ES-I3 (cell line): ENCODE measurements around the gene RPS3.
"Not testable (repeated sequence)": the region's sequence is repeated elsewhere in the genome, so short reads cannot be mapped to it uniquely, and the experiment has no call there.

Experiments used
- H3K36me3 ChIP-seq: 2 replicates; pipeline ENCODE4 v1.6.1; 2013; ENCODE audit warnings: mild to moderate bottlenecking, low read length, control low read depth, moderate library complexity; ENCODE audit not compliant: insufficient read depth
- H3K4me1 ChIP-seq: 2 replicates; pipeline ENCODE4 v1.6.1; 2013; ENCODE audit warnings: mild to moderate bottlenecking, control low read depth, low read length; ENCODE audit not compliant: insufficient read depth
- H3K9ac ChIP-seq: 2 replicates; pipeline ENCODE4 v1.6.1; 2013; ENCODE audit warnings: low read depth, mild to moderate bottlenecking, low read length, moderate library complexity
- H3K9me3 ChIP-seq: 2 replicates; pipeline ENCODE4 v1.6.1; 2013; ENCODE audit warnings: mild to moderate bottlenecking, low read length, moderate library complexity; ENCODE audit not compliant: control insufficient read depth, insufficient read depth

The RPS3 gene

GRCh38 chr11:75389276-75389605, 10.1 kb upstream of the RPS3 start:
- peaks cover 22% of the 10 kb centered on the region for H3K4me1 ChIP-seq

DNA sequence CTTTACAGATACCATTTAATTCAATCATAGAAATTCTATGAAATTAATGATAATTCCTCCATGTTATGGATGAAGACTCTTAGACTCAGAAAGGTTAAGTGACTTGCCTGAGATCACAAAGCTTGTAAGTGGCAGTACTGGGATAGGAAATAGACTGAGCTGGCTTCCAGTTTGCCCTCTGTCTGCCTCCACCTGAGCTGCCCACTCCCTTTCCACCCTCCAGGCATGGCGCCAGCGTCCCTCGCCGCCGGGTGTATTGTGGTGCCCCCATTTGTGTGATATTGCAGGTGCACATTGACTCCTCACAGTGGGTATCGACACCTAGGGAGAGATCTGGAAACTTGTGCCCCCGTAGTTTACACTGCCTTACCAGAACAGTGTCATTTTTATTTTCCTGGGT, 9.4 kb upstream of the RPS3 start:
- no peaks in the 10 kb centered on the region for H3K9me3 ChIP-seq
- H3K36me3 ChIP-seq: no peaks in the 10 kb centered on the region
- H3K9ac ChIP-seq: no peak overlapping the region
- peaks cover 22% of the 10 kb centered on the region for H3K4me1 ChIP-seq

More at GRCh38 chr11:75389276-75389605, 10.1 kb upstream of the RPS3 start:
- Histone ChIP-seq H3K9me3 (no peaks in the 10 kb centered on the region), H3K36me3 (no peaks in the 10 kb centered on the region), H3K9ac (no peak overlapping the region)

DNA sequence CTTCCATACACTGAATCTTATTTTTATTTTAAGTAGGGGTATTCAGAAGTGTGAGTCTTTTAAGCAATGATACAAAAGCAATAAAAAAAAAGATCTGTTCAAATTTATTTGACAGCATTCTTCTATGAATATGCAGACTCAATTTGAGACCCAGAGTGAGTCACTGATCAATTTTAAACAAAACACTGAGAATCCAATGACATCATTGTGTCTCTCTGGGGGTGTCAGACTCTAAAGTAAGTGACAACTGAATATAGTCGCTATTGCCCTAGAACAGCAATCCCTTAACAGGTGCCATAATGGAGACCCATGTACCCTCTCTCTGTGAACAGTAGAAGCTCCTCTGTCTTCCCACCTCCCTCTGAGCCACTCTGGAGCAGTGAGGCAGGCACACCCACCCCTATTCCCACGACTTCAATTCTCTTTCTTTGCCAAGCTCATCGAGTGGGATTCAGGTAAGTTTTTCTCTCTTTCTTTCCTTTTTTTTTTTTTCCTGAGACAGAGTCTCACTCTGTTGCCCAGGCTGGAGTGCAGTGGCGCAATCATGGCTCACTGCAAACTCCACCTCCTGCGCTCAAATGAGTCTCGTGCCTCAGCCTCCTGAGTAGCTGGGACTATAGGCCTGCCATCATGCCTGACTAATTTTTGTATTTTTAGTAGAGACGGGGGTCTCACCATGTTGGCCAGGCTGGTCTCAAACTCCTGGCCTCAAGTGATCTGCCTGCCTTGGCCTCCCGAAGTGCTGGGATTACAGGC, 5.1 kb upstream of the RPS3 start:
- H3K9ac ChIP-seq: no peak overlapping the region
- peaks cover 3% of the 10 kb centered on the region; the same call in 1 of the 2 replicates for H3K4me1 ChIP-seq
- H3K36me3 ChIP-seq: no peaks in the 10 kb centered on the region
- H3K9me3 ChIP-seq: no peaks in the 10 kb centered on the region

- Histone ChIP-seq H3K4me1 (peaks cover 8% of the 10 kb centered on the region; the same call in 1 of the 2 replicates), H3K9ac (peak overlapping the region; percentile 100; the same call in 1 of the 2 replicates), H3K9me3 (no peaks in the 10 kb centered on the region), H3K36me3 (peaks cover 39% of the 10 kb centered on the region)
Measured at GRCh38 chr11:75398906-75399305, 412 bp upstream of the RPS3 start.

DNA sequence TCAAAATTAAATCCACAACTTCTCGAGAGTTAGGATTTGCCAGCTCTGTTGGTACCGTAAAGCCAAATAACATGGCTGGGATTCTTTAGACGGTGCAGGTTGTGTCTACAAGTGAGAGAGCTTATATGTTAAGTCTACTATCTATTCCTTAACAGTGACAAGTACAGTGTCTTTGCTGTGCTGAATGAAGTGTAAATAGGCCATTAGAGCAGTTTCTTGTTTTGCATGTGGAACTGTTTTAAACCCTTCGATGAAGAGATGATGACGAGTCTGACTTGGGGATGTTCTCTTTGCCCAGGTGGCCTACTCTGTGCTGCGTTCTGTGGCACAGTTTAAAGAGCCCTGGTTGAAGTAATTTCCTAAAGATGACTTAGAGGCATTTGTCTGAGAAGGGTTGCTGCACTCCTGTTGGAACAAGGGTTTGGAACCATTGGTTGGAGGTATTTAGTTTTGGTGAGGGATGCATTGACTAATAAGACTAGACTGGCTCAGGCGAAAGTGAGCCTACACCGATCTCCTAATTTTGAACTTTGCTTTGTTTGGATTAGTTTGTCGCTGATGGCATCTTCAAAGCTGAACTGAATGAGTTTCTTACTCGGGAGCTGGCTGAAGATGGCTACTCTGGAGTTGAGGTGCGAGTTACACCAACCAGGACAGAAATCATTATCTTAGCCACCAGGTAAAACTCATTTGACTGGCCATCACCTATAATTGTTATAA, 988 bp downstream of the RPS3 start:
- H3K9me3 ChIP-seq: no peaks in the 10 kb centered on the region
- H3K4me1 ChIP-seq: peaks cover 8% of the 10 kb centered on the region; the same call in 1 of the 2 replicates
- peaks cover 52% of the 10 kb centered on the region for H3K36me3 ChIP-seq
- peak overlapping the region; percentile 100 for H3K9ac ChIP-seq

DNA sequence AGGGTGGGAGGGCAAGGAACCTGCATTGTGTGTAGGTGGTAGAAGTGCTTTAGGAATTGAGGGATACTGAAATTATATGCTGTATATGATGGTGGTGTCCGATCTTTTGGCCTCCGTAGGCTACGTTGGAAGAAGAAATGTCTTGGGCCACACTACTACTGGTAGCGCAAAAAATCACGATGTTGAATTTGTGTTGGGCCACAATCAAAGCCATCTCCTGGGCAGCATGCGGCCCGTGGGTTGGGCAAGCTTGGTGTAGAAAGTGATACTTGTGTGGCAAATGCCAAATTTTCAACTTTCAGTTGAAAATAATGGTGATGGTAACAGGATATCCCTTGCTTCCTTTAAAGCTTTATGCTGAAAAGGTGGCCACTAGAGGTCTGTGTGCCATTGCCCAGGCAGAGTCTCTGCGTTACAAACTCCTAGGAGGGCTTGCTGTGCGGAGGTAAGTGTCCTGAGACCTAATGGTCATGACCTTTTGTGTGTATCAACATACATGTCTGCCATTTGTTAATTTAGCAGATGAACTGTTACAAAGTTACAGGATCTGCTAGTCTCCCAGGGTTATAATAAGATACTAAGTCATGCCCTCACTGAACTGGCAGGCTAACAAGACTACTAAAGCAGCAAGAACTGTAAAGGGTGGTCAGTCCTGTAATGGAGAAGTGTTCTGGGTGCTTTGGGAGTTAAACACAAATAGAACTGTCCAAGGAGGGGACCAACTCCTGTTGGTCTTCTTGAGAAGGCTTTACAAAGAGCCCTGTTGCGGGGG, 2.9 kb downstream of the RPS3 start:
- Histone ChIP-seq H3K36me3 (peaks cover 64% of the 10 kb centered on the region), H3K4me1 (peaks cover 8% of the 10 kb centered on the region; the same call in 1 of the 2 replicates)

DNA sequence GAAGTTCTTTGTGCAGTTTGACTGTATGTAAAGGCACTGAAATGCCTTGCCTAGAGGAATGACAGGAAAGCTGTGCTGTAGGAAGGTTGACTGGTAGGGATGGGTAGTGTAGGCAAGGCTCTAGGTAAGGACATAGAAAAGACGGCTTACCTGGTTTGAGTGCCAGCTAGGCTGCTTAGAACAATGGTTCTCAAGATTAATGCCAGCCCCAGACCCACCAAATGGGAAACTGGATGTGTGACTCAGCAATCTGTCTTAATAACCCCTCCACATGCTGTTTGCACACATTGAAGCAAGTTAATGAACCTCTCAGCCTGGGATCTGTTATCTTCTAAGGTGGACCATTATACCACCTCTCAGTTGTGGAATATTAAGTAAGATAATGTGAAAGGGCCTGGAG, 3.7 kb downstream of the RPS3 start:
- Histone ChIP-seq H3K9me3 (no peaks in the 10 kb centered on the region), H3K4me1 (peaks cover 8% of the 10 kb centered on the region; the same call in 1 of the 2 replicates), H3K9ac (no peak overlapping the region), H3K36me3 (peaks cover 69% of the 10 kb centered on the region)

More for the DNA sequence above, 2.9 kb downstream of the RPS3 start:
- Histone ChIP-seq H3K9ac (0 out of 2 replicates have a peak overlapping the region, but pooled peaks have one; percentile 100), H3K9me3 (no peaks in the 10 kb centered on the region)

DNA sequence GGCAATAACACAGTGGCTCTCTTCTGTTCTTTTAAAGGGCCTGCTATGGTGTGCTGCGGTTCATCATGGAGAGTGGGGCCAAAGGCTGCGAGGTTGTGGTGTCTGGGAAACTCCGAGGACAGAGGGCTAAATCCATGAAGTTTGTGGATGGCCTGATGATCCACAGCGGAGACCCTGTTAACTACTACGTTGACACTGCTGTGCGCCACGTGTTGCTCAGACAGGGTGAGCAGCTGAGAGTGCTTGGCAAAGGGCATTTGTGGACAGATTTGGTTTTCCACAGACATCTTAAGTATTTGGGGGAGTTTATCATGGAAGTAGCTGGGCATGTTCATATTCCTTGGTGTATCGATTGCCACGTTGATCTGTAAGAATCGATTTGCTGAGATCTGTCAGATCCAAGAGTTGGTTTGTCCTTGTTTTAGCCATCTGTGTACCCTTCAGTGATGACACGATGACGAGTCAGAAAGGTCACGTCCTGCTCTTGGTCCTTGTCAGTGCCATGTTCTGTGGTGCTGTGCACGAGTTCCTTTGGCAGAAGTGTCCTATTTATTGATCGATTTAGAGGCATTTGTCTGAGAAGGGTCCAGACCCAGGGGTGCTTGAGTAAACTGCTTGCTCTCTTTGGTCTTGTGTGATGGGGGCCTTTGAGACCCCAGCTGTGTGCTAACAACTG, 4.8 kb downstream of the RPS3 start:
- Histone ChIP-seq H3K9ac (no peak overlapping the region), H3K9me3 (no peaks in the 10 kb centered on the region), H3K4me1 (peaks cover 7% of the 10 kb centered on the region; the same call in 1 of the 2 replicates), H3K36me3 (peaks cover 77% of the 10 kb centered on the region)

- Histone ChIP-seq H3K36me3 (peaks cover 65% of the 10 kb centered on the region), H3K4me1 (peaks cover 6% of the 10 kb centered on the region; the same call in 1 of the 2 replicates), H3K9ac (no peak overlapping the region), H3K9me3 (no peaks in the 10 kb centered on the region)
Measured at GRCh38 chr11:75406338-75406777, 7.0 kb downstream of the RPS3 start.

DNA sequence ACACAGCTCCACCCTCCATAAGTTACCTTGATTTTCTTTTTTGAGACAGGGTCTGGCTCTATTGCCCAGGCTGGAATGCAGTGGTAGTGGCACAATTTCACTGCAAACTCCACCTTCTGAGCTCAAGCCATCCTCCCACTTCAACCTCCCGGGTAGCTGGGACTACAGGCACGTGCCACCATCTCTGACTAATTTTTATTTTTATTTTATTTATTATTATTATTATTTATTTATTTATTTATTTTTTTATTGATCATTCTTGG, 9.6 kb downstream of the RPS3 start:
- no peak overlapping the region for H3K9ac ChIP-seq
- no peaks in the 10 kb centered on the region for H3K9me3 ChIP-seq
- H3K36me3 ChIP-seq: peaks cover 56% of the 10 kb centered on the region
- no peaks in the 10 kb centered on the region for H3K4me1 ChIP-seq

DNA sequence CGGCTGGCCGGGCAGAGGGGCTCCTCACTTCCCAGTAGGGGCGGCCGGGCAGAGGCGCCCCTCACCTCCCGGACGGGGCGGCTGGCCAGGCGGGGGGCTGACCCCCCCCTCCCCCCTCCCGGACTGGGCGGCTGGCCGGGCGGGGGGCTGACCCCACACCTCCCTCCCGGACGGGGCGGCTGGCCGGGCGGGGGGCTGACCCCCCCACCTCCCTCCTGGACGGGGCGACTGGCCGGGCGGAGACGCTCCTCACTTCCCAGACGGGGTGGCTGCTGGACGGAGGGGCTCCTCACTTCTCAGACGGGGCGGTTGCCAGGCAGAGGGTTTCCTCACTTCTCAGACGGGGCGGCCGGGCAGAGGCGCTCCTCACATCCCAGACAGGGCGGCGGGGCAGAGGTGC, 10.7 kb downstream of the RPS3 start:
- not testable (repeated sequence) for H3K9ac ChIP-seq, H3K4me1 ChIP-seq, H3K9me3 ChIP-seq
- peaks cover 50% of the 10 kb centered on the region for H3K36me3 ChIP-seq

GRCh38 chr11:75413146-75413545, 13.8 kb downstream of the RPS3 start:
- H3K9ac ChIP-seq, H3K9me3 ChIP-seq, H3K4me1 ChIP-seq: not testable (repeated sequence)
- peaks cover 32% of the 10 kb centered on the region for H3K36me3 ChIP-seq

- Histone ChIP-seq H3K9ac (no peak overlapping the region), H3K36me3 (peaks cover 25% of the 10 kb centered on the region), H3K4me1 (no peaks in the 10 kb centered on the region), H3K9me3 (no peaks in the 10 kb centered on the region)
Measured at GRCh38 chr11:75413864-75414263, 14.5 kb downstream of the RPS3 start.
